Measurements from ENCODE around the gene RAP1A. TPM values are rescaled to one million over a fixed set of nuclear protein-coding genes. Genes with fewer than 3 reads are reported as not detected.
A peak's percentile ranks its signal among the peaks of the same experiment; 100 is the strongest.

Gene RAP1A
- polyA plus RNA-seq, 3 donors: 41.2 to 79.1 (median 75.3) TPM

DNA sequence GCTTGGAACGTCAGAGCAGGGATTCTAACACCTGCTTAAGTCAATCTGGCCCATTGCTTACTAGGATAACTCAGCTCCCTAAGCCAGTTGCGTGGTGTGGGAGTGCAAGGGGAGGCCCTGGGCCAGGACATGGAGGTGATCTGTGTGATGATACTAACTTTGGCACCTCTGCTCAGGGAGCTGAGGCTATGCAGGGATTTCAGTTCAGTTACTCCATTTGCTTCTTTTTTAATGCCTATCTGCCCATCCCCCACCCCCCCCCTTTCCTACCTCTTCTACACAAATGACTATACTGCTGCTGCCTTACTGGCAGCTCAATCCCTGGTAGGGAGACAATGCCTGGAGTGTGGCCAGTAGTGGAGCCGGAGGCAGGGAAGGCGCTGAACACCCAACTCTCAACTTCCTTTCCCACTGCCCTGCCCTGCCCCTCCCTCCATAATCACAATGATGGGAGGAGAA, 100.1 kb downstream of the RAP1A start:
- Histone ChIP-seq H3K4me1 (ENCODE audit: control insufficient read depth in 1 of 2, insufficient read depth in 2 of 2, low read length in 2 of 2) (peaks cover 12 to 26% of the 10 kb centered on the region in 2 donors), H3K79me2 (ENCODE audit: insufficient read depth, low read length) (no peaks in the 10 kb centered on the region), H3K9me3 (replicated peaks in 1 of 2; ENCODE audit: control insufficient read depth in 1 of 2, insufficient read depth in 1 of 2, low read length in 2 of 2) (no peaks in the 10 kb centered on the region), H3K4me2 (replicated peaks; ENCODE audit: extremely low read depth, low read length, poor library complexity, severe bottlenecking) (no peak overlapping the region), H3K27me3 (ENCODE audit: control insufficient read depth in 2 of 2, insufficient read depth in 2 of 2, low read length in 2 of 2) (no peaks in the 10 kb centered on the region), H3K36me3 (replicated peaks in 1 of 2; ENCODE audit: control insufficient read depth in 1 of 2, insufficient read depth in 2 of 2, low read length in 2 of 2) (peaks cover 0 to 20% of the 10 kb centered on the region in 2 donors), H3K9ac (ENCODE audit: insufficient read depth, low read length, poor library complexity, severe bottlenecking) (no peak overlapping the region), H3K27ac (ENCODE audit: low read depth in 1 of 2, low read length in 2 of 2) (peak overlapping the region in 1 of 2 donors; percentile 63), H3K4me3 (replicated peaks in 1 of 3; ENCODE audit: low read depth in 2 of 3, low read length in 3 of 3) (no peak overlapping the region), H4K20me1 (ENCODE audit: insufficient read depth, low read length) (peaks cover 33% of the 10 kb centered on the region), H2AFZ (ENCODE audit: insufficient read depth, low read depth, low read length, poor library complexity, severe bottlenecking) (no peak overlapping the region)
- H3K4me1 Mint-ChIP-seq: peaks cover 35% of the 10 kb centered on the region
- H3K36me3 Mint-ChIP-seq: peaks cover 16 to 19% of the 10 kb centered on the region in 2 donors
- intact Hi-C loops (cut with micrococcal nuclease): loop anchor here in 1 of 2 donors (5.0 kb wide), 2 partner anchors 33 to 48 kb away; no protein-coding TSS in a partner anchor
- no peak for DNase-seq
- WGBS (ENCODE audit: insufficient coverage): 67% methylated on average over 1 of the region's 4 CpGs
- peak overlapping the region in 1 of 7 donors; percentile 87 for H3K27ac Mint-ChIP-seq
- H3K27me3 Mint-ChIP-seq (ENCODE audit: low read depth in 3 of 3): peaks cover 0 to 6% (median 1%) of the 10 kb centered on the region in 3 donors
- peaks cover 0 to 2% (median 0%) of the 10 kb centered on the region in 7 donors for H3K9me3 Mint-ChIP-seq
- no peak overlapping the region for H3K4me3 Mint-ChIP-seq
- TF ChIP-seq, protein P1, sequence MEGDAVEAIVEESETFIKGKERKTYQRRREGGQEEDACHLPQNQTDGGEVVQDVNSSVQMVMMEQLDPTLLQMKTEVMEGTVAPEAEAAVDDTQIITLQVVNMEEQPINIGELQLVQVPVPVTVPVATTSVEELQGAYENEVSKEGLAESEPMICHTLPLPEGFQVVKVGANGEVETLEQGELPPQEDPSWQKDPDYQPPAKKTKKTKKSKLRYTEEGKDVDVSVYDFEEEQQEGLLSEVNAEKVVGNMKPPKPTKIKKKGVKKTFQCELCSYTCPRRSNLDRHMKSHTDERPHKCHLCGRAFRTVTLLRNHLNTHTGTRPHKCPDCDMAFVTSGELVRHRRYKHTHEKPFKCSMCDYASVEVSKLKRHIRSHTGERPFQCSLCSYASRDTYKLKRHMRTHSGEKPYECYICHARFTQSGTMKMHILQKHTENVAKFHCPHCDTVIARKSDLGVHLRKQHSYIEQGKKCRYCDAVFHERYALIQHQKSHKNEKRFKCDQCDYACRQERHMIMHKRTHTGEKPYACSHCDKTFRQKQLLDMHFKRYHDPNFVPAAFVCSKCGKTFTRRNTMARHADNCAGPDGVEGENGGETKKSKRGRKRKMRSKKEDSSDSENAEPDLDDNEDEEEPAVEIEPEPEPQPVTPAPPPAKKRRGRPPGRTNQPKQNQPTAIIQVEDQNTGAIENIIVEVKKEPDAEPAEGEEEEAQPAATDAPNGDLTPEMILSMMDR (IDR thresholded peaks at IDR 0.05): no peak

DNA sequence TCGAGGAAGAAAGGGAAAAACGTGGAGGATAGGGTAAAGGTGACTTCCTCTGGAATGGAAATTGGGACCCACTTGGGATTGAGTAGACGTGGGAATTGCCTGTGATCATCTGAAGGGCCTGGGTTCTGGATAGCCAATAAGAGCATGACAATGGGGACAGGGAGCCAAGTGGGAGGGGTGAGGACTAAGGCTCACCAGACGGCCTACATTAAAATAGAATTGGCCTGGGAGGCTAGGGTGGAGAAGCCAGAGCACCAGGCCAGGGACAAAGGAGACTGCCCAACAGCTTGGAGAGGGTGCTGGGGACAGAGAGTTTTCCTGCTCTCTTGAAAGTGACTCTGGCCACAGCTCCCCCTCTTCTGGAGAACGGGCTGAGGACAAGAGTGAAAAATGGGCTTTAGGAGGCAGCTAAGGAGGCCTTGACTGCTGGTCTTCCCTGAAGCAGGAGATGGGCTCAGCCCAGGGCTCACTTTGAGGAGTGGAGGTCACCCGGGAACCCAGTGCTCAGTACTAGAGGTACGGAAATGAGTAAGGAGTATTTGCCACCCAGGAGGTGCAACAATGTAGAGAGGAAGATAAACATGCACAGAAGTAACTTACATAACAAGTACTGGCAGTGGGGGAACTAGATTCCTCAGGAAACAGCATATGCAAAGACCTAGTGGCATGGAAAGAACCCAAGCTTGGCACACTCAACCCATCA, 100.8 kb downstream of the RAP1A start:
- TF ChIP-seq, protein P1 (IDR thresholded peaks at IDR 0.05): no peak
- Histone ChIP-seq H3K9me3 (replicated peaks in 1 of 2; ENCODE audit: control insufficient read depth in 1 of 2, insufficient read depth in 1 of 2, low read length in 2 of 2) (no peaks in the 10 kb centered on the region), H3K27me3 (ENCODE audit: control insufficient read depth in 2 of 2, insufficient read depth in 2 of 2, low read length in 2 of 2) (no peaks in the 10 kb centered on the region), H3K27ac (ENCODE audit: low read depth in 1 of 2, low read length in 2 of 2) (peak overlapping the region; percentile 40 to 63), H4K20me1 (ENCODE audit: insufficient read depth, low read length) (peaks cover 26% of the 10 kb centered on the region), H2AFZ (ENCODE audit: insufficient read depth, low read depth, low read length, poor library complexity, severe bottlenecking) (no peak overlapping the region), H3K36me3 (replicated peaks in 1 of 2; ENCODE audit: control insufficient read depth in 1 of 2, insufficient read depth in 2 of 2, low read length in 2 of 2) (peaks cover 0 to 19% of the 10 kb centered on the region in 2 donors), H3K4me2 (replicated peaks; ENCODE audit: extremely low read depth, low read length, poor library complexity, severe bottlenecking) (no peak overlapping the region), H3K4me1 (ENCODE audit: control insufficient read depth in 1 of 2, insufficient read depth in 2 of 2, low read length in 2 of 2) (peaks cover 12 to 26% of the 10 kb centered on the region in 2 donors), H3K79me2 (ENCODE audit: insufficient read depth, low read length) (no peaks in the 10 kb centered on the region), H3K4me3 (replicated peaks in 1 of 3; ENCODE audit: low read depth in 2 of 3, low read length in 3 of 3) (peak overlapping the region in 1 of 3 experiments; percentile 6), H3K9ac (ENCODE audit: insufficient read depth, low read length, poor library complexity, severe bottlenecking) (no peak overlapping the region)
- H3K27ac Mint-ChIP-seq: peak overlapping the region; percentile 76 to 87 (median 86)
- H3K9me3 Mint-ChIP-seq: peaks cover 0 to 2% (median 0%) of the 10 kb centered on the region in 7 donors
- DNase-seq: peak in 1 of 3 donors; percentile 18
- H3K27me3 Mint-ChIP-seq (ENCODE audit: low read depth in 3 of 3): peaks cover 0 to 6% (median 1%) of the 10 kb centered on the region in 3 donors
- WGBS (ENCODE audit: insufficient coverage): 74% methylated on average over 6 of the region's 7 CpGs
- H3K4me1 Mint-ChIP-seq: peaks cover 31% of the 10 kb centered on the region
- peaks cover 15 to 16% of the 10 kb centered on the region in 2 donors for H3K36me3 Mint-ChIP-seq
- H3K4me3 Mint-ChIP-seq: peak overlapping the region in 1 of 2 donors; percentile 65
- intact Hi-C loops (cut with micrococcal nuclease): no loop called here

Data from CD14-positive monocyte (primary cell).